Fibroblast of lung (primary cell): ENCODE results near the gene THAP7.

Experiments used
- CTCF ChIP-seq, 2 donors: IDR thresholded peaks in 1 of 2; conservative IDR thresholded peaks in 1 of 2; 1 replicate in 1 of 2; 2 replicates in 1 of 2; pipeline ENCODE4 v1.5.1; 2011 to 2012; ENCODE audit warnings: low read length in 2 of 2, control low read depth in 1 of 2, inconsistent platforms in 1 of 2, low read depth in 1 of 2, mild to moderate bottlenecking in 1 of 2
- EZH2 ChIP-seq: IDR thresholded peaks from 2 replicates; pipeline ENCODE4 v1.5.1; 2012; ENCODE audit warnings: low read length, control low read depth, mild to moderate bottlenecking; ENCODE audit errors: missing control alignments

- TF ChIP-seq CTCF (conservative IDR thresholded peaks at IDR 0.05 in 1 of 2, IDR thresholded peaks at IDR 0.05 in 1 of 2; ENCODE audit: low read depth in 1 of 2, low read length in 2 of 2), result no peak
- no peak for TF ChIP-seq EZH2
Measured at GRCh38 chr22:21022955-21023614, 21.2 kb upstream of the THAP7 start.
